Lower leg skin (tissue), 3 donors: ENCODE results near the gene TMEM242.

Source experiments
- CTCF ChIP-seq, 3 donors: fragments of 450-650 bp; IDR thresholded peaks; one replicate each; pipeline ENCODE4 v1.5.1; 2016; ENCODE audit warnings: antibody characterized with exemption in 3 of 3, mild to moderate bottlenecking in 3 of 3, moderate library complexity in 2 of 3
- POLR2A ChIP-seq, 2 donors: fragments of 450-650 bp; IDR thresholded peaks; one replicate each; pipeline ENCODE4 v1.6.1; 2016 to 2017; ENCODE audit warnings: antibody characterized with exemption in 2 of 2, mild to moderate bottlenecking in 1 of 2, moderate library complexity in 1 of 2

- no peak for TF ChIP-seq CTCF (IDR thresholded peaks at IDR 0.05)
- no peak for TF ChIP-seq POLR2A (IDR thresholded peaks at IDR 0.05)
These were observed 73.5 kb downstream of the TMEM242 start for GRCh38 chr6:157249826-157250225.
